Pulmonary artery endothelial cell (primary cell): ENCODE data around the gene TTBK2. TPM values are rescaled to one million over a fixed set of nuclear protein-coding genes. Genes with fewer than 3 reads are reported as not detected.
"Not testable (repeated sequence)": the region's sequence is repeated elsewhere in the genome, so short reads cannot be mapped to it uniquely, and the experiment has no call there.

ENCODE experiments used
- DNase-seq: peaks from one replicate; pipeline ENCODE4 v3.0.0-alpha.2; 2011; ENCODE audit warnings: low read depth, low spot score
- total RNA-seq: library from RNA; depleted of rRNA; stranded (reverse); fragments of >200 nt; gene quantifications from 2 replicates; pipeline ENCODE4 v1.2.3, GENCODE V29; 2014

TTBK2 gene
- total RNA-seq, 1 donor from 2014 or later, result 7.6 TPM

DNA sequence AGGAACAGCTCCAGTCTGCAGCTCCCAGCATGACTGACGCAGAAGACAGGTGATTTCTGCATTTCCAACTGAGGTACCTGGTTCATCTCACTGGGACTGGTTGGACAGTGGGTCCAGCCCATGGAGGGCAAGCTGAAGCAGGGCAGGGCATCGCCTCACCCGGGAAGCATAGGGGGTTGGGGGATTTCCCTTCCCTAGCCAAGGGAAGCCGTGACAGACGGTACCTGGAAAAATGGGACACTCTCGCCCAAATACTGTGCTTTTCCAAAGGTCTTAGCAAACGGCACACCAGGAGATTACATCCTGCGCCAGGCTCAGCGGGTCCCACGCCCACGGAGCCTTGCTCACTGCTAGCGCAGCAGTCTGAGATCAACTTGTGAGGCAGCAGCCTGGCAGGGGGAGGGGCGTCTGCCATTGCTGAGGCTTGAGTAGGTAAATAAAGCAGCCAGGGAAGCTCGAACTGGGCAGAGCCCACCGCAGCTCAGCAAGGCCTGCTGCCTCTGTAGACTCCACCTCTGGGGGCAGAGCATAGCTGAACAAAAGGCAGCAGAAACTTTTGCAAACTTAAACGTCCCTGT is 156.3 kb downstream of the TTBK2 start:
- not testable (repeated sequence) for DNase-seq

- DNase-seq, result not testable (repeated sequence)
These were observed 158.8 kb downstream of the TTBK2 start for GRCh38 chr15:42761813-42762212.

- DNase-seq, result no peak
These were observed 159.8 kb downstream of the TTBK2 start for GRCh38 chr15:42760759-42761158.

DNA sequence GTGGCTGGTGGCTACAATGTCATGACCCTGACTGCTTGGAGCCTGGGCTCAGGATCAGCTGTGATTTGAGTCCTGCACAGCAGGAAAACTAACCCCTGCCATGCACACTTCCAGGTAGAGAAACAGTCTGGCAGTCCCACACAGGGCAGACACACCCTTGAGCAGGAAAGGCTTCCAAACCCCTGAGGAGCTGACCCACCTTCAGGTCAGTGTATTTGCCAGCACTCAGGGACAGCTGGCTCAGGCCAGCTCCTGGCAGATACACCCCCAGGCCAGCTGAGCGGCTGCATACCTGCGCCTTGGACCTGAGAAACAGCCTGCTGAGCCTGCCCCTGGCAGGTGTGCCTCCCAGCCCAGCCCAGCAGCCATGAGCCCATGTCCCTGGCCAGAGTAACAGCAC is 161.5 kb downstream of the TTBK2 start:
- no peak for DNase-seq

GRCh38 chr15:42750306-42750705 is 170.3 kb downstream of the TTBK2 start:
- DNase-seq, result no peak

GRCh38 chr15:42749266-42749665 is 171.3 kb downstream of the TTBK2 start:
- DNase-seq, result no peak

DNA sequence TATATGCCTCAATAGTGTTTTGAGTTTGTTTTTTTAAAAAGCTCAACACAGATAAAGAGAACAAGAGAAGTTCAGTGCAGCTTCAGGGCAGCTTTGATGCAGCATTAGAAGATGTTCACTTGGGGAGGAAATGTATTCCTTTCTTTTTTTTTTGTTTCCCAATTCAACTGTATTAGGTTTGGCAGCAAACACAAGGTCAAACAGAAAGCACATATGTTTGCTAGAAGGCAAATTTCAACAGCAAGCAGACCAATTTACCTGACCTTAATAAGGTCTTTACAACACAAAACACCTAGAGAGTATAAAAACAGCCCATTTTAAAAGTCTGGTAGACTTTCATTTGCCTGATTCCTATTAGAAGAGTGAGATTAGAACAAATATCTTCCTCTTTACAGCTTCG is 176.4 kb downstream of the TTBK2 start:
- no peak for DNase-seq

- no peak for DNase-seq
These were observed 178.4 kb downstream of the TTBK2 start for GRCh38 chr15:42742149-42742548.

DNA sequence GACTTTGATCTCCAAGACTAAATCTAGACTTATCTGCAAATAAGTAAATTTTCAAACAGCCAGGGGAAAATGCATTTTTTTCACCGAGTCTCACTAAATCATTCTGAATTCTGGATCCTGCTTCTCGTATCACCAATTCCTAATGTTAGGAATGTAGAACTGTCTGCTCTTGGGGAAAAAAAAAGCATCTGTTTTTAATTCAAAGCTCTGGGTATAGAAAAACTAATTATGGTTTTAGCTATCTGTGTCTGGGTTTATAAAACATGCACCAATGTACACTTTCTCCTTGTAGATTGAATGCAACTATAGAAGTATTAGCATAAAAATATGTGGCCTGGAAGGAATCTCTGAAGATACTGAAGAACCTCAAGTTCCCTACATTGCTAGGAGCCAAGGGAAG is 178.9 kb downstream of the TTBK2 start:
- DNase-seq, result no peak

DNA sequence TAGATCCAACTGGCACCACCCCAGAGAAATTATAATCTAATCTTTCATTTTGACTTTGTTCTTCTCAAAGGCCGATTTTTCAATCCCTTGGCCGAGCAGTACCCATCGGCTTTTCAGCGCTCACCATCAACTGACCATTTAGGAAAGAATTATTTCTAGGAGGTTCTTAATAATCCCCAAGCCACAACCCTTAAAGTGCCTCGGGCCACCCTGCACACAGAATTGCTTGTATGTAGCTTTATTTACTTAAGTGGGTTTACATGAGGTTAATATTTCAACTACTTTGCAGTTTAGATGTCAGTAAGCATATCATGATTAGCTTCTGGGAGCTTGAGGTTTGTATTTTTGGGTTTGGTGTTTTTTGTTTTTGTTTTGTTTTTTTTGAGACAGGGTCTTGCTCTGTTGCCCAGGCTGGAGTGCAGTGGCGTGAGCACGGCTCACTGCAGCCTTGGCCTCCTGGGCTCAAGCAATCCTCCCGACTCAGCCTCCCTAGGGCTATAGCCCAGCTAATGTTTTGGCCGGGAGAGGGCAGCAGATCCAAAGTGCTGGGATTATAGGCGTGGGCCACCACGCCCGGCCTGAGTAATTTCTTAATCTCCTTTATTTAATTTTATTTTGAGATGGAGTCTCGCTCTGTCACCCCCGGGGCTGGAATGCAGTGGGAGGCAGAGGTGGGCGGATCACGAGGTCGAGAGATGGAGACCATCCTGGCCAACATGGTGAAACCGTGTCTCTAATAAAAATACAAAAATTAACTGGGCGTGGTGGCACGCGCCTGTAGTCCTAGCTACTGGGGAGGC is 182.8 kb downstream of the TTBK2 start:
- no peak for DNase-seq

DNA sequence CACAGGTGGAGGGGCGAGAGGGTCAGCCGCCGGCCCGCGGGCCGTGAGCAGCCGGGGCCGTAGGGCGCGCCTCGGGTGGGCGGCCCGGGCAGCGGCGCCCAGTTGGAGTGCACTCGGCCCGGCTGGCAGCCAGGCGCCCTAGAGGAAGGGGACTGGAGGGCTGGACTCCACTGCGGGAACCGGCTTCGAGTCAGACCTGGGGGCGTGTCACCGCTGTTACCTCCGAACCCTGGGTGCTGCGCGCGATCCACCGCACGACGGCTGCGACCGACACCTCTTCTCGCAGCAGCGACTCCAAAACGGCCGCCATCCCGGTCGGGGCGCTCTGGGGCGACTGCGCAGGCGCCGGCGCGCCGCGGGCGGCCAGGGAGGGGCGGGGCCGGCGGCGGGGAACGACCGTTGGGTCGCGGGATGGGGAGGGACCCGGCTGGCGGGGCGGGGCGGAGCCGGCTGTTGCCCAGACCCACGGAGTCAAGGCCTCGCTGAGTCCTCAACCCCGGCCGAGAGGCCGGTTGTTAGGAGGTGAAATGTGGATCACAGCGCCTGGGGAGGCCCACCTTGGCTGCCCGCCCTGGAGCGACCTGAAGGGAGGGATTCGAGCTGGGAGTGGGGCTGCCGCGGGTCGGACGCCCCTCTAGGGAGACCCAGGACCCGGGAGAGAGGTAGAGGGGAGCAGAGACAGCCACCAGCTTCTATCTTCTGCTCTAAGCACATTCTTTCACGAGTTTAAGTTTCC is 183.6 kb downstream of the TTBK2 start, which contains the start of gene CDAN1:
Gene CDAN1, minus strand, starts transcription at position 336 of the 736 bp plus-strand sequence. Its CDS starts 26 bp downstream, at position 310.
- peak; percentile 39 for DNase-seq

DNA sequence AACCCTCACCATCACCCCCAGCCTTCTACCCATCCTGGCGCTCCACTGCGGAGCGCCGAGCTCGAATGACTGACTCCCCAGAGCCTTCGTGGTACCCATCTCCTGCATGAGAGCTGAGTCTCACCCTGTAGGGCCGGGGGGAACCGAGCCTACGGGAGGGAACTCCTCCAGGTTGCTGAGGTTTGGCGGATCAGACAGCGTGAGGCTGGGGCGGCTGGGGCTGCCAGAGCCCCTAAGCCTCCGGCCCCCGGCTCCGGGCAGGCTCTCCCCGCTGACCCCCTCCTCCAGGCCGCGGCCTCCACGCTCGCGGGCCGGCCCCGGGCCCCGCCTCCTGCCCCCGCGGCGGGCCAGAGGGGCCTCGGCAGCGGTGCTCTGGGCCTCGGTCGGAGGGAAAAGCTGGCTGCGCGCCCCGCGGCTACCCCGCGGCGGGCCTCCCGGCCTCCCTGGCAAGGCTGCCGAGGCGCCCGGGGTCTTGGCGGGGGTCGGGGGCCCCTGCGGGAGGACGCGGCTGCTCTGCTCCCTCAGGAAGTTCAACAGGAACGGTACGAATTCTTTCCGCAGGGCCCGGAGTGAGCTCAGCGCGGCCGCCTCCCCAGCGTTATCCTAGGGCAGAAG is 184.3 kb downstream of the TTBK2 start:
- DNase-seq, result no peak

GRCh38 chr15:42735382-42736165 is 185.0 kb downstream of the TTBK2 start:
- DNase-seq, result no peak

DNA sequence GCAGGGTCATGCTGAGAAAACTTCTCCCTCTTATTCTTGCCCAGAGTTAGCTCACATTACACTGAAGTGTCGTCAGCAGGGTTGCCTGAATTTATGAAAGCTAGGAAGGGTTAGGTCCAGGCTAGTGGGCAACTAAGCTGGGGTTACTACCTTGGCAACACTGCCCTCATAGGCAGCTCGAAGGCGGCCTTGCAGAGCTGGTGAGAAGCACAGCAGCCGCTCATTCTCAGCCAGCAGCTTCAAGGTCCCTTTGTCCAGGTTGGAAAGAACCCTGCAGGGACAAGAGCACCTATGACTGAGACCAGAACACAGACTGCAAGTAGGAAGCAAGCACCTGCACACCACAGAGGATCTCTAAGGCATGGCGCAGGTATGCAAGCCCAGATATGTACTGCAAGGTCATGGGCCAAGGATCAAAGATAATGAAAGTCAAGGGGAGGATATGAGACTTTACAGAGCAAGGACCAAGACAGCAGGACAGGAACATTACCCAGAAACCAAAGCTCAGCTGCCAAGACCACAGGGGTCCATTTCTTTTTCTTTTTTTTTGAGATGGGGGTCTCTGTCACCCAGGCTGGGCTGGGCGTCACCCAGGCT is 186.4 kb downstream of the TTBK2 start:
- no peak for DNase-seq

GRCh38 chr15:42733027-42733426 is 187.6 kb downstream of the TTBK2 start:
- DNase-seq, result no peak

DNA sequence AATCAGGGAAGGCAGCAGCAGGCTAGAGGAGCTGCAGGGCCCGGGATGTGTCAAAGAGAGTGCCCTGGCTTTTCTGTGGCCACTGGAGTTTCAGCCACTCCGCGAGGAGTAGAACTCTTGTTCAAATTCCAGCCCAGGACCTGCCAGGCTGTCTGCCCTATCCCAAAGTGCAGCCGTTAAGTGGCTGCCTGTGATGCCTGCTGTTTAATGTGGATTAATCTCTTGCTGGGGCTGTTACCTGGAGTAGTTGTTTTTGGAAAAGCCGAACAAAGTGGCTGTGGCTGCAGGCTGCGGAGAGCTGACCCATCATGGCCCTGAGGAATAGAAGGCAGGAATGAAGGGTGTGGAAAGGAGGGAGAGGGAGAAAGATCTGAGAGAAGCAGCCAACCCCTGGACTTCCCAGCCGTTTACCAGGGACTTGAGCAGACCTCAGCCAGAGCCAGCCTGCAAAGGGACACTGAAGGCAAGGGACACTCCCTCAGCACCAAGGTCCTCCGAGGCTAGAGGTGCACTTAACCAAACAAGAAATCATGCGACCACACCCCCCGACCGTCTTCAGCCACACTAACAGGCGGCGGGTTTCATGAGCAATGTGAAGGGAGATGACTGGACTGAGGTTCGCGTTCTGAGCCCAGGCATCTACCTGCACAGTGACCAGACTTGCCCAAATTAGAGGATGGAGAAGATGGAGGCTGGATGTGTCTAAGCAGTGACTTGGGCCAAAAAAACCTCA is 188.3 kb downstream of the TTBK2 start:
- DNase-seq, result no peak

GRCh38 chr15:42731461-42731860 is 189.1 kb downstream of the TTBK2 start:
- DNase-seq, result no peak

- no peak for DNase-seq
These were observed 190.0 kb downstream of the TTBK2 start for GRCh38 chr15:42730536-42730935.

- DNase-seq, result no peak
These were observed 190.4 kb downstream of the TTBK2 start for GRCh38 chr15:42730135-42730534.

GRCh38 chr15:42729409-42729808 is 191.2 kb downstream of the TTBK2 start:
- no peak for DNase-seq
